Hepatocyte (in vitro differentiated cells): ENCODE measurements around the gene RALGPS2. TPM values are rescaled to one million over a fixed set of nuclear protein-coding genes. Genes with fewer than 3 reads are reported as not detected.

ENCODE experiments used
- DNase-seq: peaks from one replicate; pipeline ENCODE4 v3.0.0-alpha.2; 2016; ENCODE audit warnings: low spot score
- H2AFZ ChIP-seq: fragments of 200-600 bp; sonication (generic); 2 replicates; pipeline ENCODE4 v1.6.0; 2016; ENCODE audit warnings: antibody characterized with exemption, mild to moderate bottlenecking
- H3K27ac ChIP-seq: fragments of 200-600 bp; sonication (generic); 2 replicates; pipeline ENCODE4 v1.5.1; 2016; ENCODE audit warnings: mild to moderate bottlenecking
- H3K27me3 ChIP-seq: fragments of 200-600 bp; sonication (generic); 2 replicates; pipeline ENCODE4 v1.6.1; 2016
- H3K36me3 ChIP-seq: fragments of 200-600 bp; sonication (generic); replicated peaks from 2 replicates; pipeline ENCODE4 v1.5.1; 2016; ENCODE audit warnings: low read depth; ENCODE audit not compliant: insufficient read depth
- H3K4me1 ChIP-seq: fragments of 200-600 bp; sonication (generic); 2 replicates; pipeline ENCODE4 v1.5.1; 2016; ENCODE audit warnings: mild to moderate bottlenecking, moderate library complexity; ENCODE audit not compliant: insufficient read depth
- H3K4me2 ChIP-seq: fragments of 200-600 bp; sonication (generic); 2 replicates; pipeline ENCODE4 v1.6.0; 2016
- H3K4me3 ChIP-seq: fragments of 200-600 bp; sonication (generic); 2 replicates; pipeline ENCODE4 v1.5.1; 2016; ENCODE audit warnings: mild to moderate bottlenecking
- H3K79me2 ChIP-seq: fragments of 200-600 bp; sonication (generic); 2 replicates; pipeline ENCODE4 v1.6.0; 2017; ENCODE audit warnings: mild to moderate bottlenecking
- H3K9me2 ChIP-seq: fragments of 200-600 bp; sonication (generic); replicated peaks from 2 replicates; pipeline ENCODE4 v1.6.0; 2017; ENCODE audit warnings: mild to moderate bottlenecking; ENCODE audit not compliant: insufficient read depth
- H3K9me3 ChIP-seq: fragments of 200-600 bp; sonication (generic); 2 replicates; pipeline ENCODE4 v1.5.1; 2016; ENCODE audit warnings: low read depth, mild to moderate bottlenecking
- H4K20me1 ChIP-seq: fragments of 200-600 bp; sonication (generic); 2 replicates; pipeline ENCODE4 v1.6.0; 2016; ENCODE audit warnings: mild to moderate bottlenecking; ENCODE audit not compliant: insufficient read depth, poor library complexity, severe bottlenecking
- CTCF ChIP-seq: fragments of 200-600 bp; sonication (generic); IDR thresholded peaks from 2 replicates; pipeline ENCODE4 v1.5.1; 2016; ENCODE audit warnings: antibody characterized with exemption, mild to moderate bottlenecking; ENCODE audit not compliant: poor library complexity
- EZH2 ChIP-seq: fragments of 200-600 bp; sonication (generic); IDR thresholded peaks from 2 replicates; pipeline ENCODE4 v1.6.1; 2016; ENCODE audit warnings: antibody characterized with exemption, mild to moderate bottlenecking, borderline replicate concordance
- EZH2phosphoT487 ChIP-seq: fragments of 200-600 bp; sonication (generic); IDR thresholded peaks from one replicate; pipeline ENCODE4 v1.6.1; 2018; ENCODE audit warnings: antibody characterized with exemption, mild to moderate bottlenecking, low read depth, moderate library complexity; ENCODE audit not compliant: unreplicated experiment, severe bottlenecking
- WGBS: methylation state at CpG from one replicate; pipeline ENCODE4 v1.1.6; 2016; ENCODE audit warnings: low lambda C conversion rate; ENCODE audit errors: missing lambda C conversion rate; 5-methylcytosine and 5-hydroxymethylcytosine counted together
- polyA plus RNA-seq: library from polyadenylated mRNA; unstranded; fragments of >200 nt; fragmentation: Nextera tagmentation; extraction: Ambion mirVana; gene quantifications from 2 replicates; pipeline ENCODE4 v1.2.1, GENCODE V29; 2016
- total RNA-seq: library from RNA; depleted of rRNA; stranded (reverse); fragments of >200 nt; gene quantifications from 2 replicates; pipeline ENCODE4 v1.2.3, GENCODE V29; 2014

RALGPS2 gene
- total and polyA plus RNA-seq, 2 experiments from 2014 or later, result 9.3 to 35.4 TPM

- no peaks in the 10 kb centered on the region for H3K36me3 ChIP-seq
- no peak overlapping the region for H3K27ac ChIP-seq
- H3K9me3 ChIP-seq, result no peaks in the 10 kb centered on the region
- TF ChIP-seq EZH2phosphoT487 (no peak), CTCF (no peak), EZH2 (no peak)
- DNase-seq, result no peak
- no peak overlapping the region for H2AFZ ChIP-seq
- no peaks in the 10 kb centered on the region for H4K20me1 ChIP-seq
- WGBS, result 97% methylated on average over 5 of the region's 5 CpGs
- no peak overlapping the region for H3K4me3 ChIP-seq
- no peak overlapping the region for H3K4me2 ChIP-seq
- H3K9me2 ChIP-seq, result no peaks in the 10 kb centered on the region
- H3K27me3 ChIP-seq, result no peaks in the 10 kb centered on the region
- no peaks in the 10 kb centered on the region for H3K4me1 ChIP-seq
- no peaks in the 10 kb centered on the region for H3K79me2 ChIP-seq
Observed at GRCh38 chr1:178692564-178693327, 32.3 kb upstream of the RALGPS2 start.

GRCh38 chr1:178693366-178693765 is 31.7 kb upstream of the RALGPS2 start:
- Histone ChIP-seq H3K9me3 (no peaks in the 10 kb centered on the region), H3K27ac (no peak overlapping the region), H3K79me2 (no peaks in the 10 kb centered on the region), H3K4me1 (no peaks in the 10 kb centered on the region), H3K27me3 (no peaks in the 10 kb centered on the region), H3K4me3 (no peak overlapping the region), H3K4me2 (no peak overlapping the region), H4K20me1 (no peaks in the 10 kb centered on the region), H2AFZ (no peak overlapping the region), H3K36me3 (no peaks in the 10 kb centered on the region), H3K9me2 (no peaks in the 10 kb centered on the region)
- DNase-seq, result peak; percentile 25
- TF ChIP-seq EZH2, result no peak
- no peak for TF ChIP-seq EZH2phosphoT487
- no peak for TF ChIP-seq CTCF
- WGBS, result 62% methylated on average over 2 of the region's 2 CpGs

- no peak for DNase-seq
- Histone ChIP-seq H3K79me2 (no peaks in the 10 kb centered on the region), H3K4me3 (no peak overlapping the region), H3K9me2 (no peaks in the 10 kb centered on the region), H3K9me3 (no peaks in the 10 kb centered on the region), H3K4me1 (no peaks in the 10 kb centered on the region), H3K27me3 (no peaks in the 10 kb centered on the region), H2AFZ (no peak overlapping the region), H3K36me3 (no peaks in the 10 kb centered on the region), H3K4me2 (no peak overlapping the region), H3K27ac (no peak overlapping the region), H4K20me1 (no peaks in the 10 kb centered on the region)
- WGBS, result 85% methylated on average over 2 of the region's 2 CpGs
- no peak for TF ChIP-seq EZH2
- TF ChIP-seq CTCF, result no peak
- TF ChIP-seq EZH2phosphoT487, result no peak
Observed at GRCh38 chr1:178694923-178695525, 30.0 kb upstream of the RALGPS2 start.
